ENCODE data around the gene AGTR1. TPM values are rescaled to one million over a fixed set of nuclear protein-coding genes. Genes with fewer than 3 reads are reported as not detected.
A peak's percentile ranks its signal among the peaks of the same experiment; 100 is the strongest.

The AGTR1 gene
- total and polyA plus RNA-seq, 2 of the 13 experiments (the other 11 are each of a cell fraction or from before 2014, with no cell fraction given), result 0.64 to 1.5 TPM

DNA sequence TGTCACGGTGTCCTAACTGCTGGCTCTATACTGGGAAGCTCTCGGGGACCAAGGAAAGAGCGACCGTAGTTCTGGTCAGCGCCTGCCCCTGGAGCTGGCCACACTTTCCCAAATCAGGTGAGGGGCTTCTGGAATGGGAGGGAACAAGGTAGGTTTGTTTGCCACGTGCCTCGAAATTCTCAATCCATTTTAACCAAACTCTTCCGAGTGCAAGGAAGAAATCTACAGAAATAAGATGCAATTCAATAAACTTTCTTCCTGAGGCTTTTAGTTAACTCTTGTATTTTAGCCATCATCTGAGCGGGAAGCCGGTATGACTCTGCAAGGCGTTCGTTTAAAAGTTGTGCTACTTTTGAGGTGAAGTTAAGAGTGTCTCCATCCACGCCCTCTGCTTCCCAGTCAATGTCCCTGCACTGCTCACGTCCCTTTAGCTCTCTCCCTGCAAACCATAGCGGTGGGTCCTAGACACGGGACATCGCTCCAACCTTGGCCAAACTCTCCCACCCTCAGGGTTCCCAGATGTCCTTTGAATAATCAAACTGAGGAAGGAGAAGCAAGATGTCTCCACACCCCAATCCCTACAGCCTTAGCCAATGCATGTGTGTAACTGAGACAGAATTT lies 597 bp downstream of the AGTR1 start (continued):
- TF ChIP-seq, protein P1, sequence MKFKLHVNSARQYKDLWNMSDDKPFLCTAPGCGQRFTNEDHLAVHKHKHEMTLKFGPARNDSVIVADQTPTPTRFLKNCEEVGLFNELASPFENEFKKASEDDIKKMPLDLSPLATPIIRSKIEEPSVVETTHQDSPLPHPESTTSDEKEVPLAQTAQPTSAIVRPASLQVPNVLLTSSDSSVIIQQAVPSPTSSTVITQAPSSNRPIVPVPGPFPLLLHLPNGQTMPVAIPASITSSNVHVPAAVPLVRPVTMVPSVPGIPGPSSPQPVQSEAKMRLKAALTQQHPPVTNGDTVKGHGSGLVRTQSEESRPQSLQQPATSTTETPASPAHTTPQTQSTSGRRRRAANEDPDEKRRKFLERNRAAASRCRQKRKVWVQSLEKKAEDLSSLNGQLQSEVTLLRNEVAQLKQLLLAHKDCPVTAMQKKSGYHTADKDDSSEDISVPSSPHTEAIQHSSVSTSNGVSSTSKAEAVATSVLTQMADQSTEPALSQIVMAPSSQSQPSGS (CRISPR knock-in tag; IDR thresholded peaks at IDR 0.05), result no peak
- TF ChIP-seq MAFK (conservative IDR thresholded peaks at IDR 0.05 in 1 of 2, IDR thresholded peaks at IDR 0.05 in 1 of 2; ENCODE audit: low read length in 2 of 2) (no peak), PHF20 (CRISPR knock-in tag; IDR thresholded peaks at IDR 0.05) (0 out of 2 replicates have a peak, but pooled peaks have one; percentile 0), NFKBIZ (CRISPR knock-in tag; IDR thresholded peaks at IDR 0.05) (no peak), HOXA7 (CRISPR knock-in tag; IDR thresholded peaks at IDR 0.05) (no peak), CHD2 (IDR thresholded peaks at IDR 0.05; ENCODE audit: low read depth, low read length) (no peak), PAF1 (CRISPR knock-in tag; IDR thresholded peaks at IDR 0.05) (no peak), SNAI1 (CRISPR knock-in tag; IDR thresholded peaks at IDR 0.05; ENCODE audit: borderline replicate concordance) (no peak), ETV5 (CRISPR knock-in tag; IDR thresholded peaks at IDR 0.05; ENCODE audit: borderline replicate concordance) (no peak), ZNF792 (CRISPR knock-in tag; IDR thresholded peaks at IDR 0.05) (no peak), ZNF460 (CRISPR knock-in tag; IDR thresholded peaks at IDR 0.05; ENCODE audit: borderline replicate concordance) (no peak), MIXL1 (CRISPR knock-in tag; IDR thresholded peaks at IDR 0.05) (no peak), HCFC1 (IDR thresholded peaks at IDR 0.05; ENCODE audit: low read depth, low read length) (no peak), ZNF777 (CRISPR knock-in tag; IDR thresholded peaks at IDR 0.05) (peak; percentile 12; the same call in 1 of the 2 replicates), NR2F1 (CRISPR knock-in tag; IDR thresholded peaks at IDR 0.05) (no peak), DR1 (CRISPR knock-in tag; IDR thresholded peaks at IDR 0.05) (no peak), HNRNPL (IDR thresholded peaks at IDR 0.05; ENCODE audit: low read depth, low read length) (no peak)
- TF ChIP-seq, protein P2, sequence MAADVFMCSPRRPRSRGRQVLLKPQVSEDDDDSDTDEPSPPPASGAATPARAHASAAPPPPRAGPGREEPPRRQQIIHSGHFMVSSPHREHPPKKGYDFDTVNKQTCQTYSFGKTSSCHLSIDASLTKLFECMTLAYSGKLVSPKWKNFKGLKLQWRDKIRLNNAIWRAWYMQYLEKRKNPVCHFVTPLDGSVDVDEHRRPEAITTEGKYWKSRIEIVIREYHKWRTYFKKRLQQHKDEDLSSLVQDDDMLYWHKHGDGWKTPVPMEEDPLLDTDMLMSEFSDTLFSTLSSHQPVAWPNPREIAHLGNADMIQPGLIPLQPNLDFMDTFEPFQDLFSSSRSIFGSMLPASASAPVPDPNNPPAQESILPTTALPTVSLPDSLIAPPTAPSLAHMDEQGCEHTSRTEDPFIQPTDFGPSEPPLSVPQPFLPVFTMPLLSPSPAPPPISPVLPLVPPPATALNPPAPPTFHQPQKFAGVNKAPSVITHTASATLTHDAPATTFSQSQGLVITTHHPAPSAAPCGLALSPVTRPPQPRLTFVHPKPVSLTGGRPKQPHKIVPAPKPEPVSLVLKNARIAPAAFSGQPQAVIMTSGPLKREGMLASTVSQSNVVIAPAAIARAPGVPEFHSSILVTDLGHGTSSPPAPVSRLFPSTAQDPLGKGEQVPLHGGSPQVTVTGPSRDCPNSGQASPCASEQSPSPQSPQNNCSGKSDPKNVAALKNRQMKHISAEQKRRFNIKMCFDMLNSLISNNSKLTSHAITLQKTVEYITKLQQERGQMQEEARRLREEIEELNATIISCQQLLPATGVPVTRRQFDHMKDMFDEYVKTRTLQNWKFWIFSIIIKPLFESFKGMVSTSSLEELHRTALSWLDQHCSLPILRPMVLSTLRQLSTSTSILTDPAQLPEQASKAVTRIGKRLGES (CRISPR knock-in tag; IDR thresholded peaks at IDR 0.05; ENCODE audit: borderline replicate concordance), result no peak
- TF ChIP-seq, protein P3, sequence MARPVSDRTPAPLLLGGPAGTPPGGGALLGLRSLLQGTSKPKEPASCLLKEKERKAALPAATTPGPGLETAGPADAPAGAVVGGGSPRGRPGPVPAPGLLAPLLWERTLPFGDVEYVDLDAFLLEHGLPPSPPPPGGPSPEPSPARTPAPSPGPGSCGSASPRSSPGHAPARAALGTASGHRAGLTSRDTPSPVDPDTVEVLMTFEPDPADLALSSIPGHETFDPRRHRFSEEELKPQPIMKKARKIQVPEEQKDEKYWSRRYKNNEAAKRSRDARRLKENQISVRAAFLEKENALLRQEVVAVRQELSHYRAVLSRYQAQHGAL (CRISPR knock-in tag; IDR thresholded peaks at IDR 0.05; ENCODE audit: not compliant biosample characterization), result no peak
- TF ChIP-seq, protein P4, sequence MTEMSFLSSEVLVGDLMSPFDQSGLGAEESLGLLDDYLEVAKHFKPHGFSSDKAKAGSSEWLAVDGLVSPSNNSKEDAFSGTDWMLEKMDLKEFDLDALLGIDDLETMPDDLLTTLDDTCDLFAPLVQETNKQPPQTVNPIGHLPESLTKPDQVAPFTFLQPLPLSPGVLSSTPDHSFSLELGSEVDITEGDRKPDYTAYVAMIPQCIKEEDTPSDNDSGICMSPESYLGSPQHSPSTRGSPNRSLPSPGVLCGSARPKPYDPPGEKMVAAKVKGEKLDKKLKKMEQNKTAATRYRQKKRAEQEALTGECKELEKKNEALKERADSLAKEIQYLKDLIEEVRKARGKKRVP (CRISPR knock-in tag; IDR thresholded peaks at IDR 0.05), result no peak
- TF ChIP-seq, protein P5, sequence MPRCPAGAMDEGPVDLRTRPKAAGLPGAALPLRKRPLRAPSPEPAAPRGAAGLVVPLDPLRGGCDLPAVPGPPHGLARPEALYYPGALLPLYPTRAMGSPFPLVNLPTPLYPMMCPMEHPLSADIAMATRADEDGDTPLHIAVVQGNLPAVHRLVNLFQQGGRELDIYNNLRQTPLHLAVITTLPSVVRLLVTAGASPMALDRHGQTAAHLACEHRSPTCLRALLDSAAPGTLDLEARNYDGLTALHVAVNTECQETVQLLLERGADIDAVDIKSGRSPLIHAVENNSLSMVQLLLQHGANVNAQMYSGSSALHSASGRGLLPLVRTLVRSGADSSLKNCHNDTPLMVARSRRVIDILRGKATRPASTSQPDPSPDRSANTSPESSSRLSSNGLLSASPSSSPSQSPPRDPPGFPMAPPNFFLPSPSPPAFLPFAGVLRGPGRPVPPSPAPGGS (CRISPR knock-in tag; IDR thresholded peaks at IDR 0.05), result 0 out of 2 replicates have a peak, but pooled peaks have one; percentile 15
- TF ChIP-seq, protein P6, sequence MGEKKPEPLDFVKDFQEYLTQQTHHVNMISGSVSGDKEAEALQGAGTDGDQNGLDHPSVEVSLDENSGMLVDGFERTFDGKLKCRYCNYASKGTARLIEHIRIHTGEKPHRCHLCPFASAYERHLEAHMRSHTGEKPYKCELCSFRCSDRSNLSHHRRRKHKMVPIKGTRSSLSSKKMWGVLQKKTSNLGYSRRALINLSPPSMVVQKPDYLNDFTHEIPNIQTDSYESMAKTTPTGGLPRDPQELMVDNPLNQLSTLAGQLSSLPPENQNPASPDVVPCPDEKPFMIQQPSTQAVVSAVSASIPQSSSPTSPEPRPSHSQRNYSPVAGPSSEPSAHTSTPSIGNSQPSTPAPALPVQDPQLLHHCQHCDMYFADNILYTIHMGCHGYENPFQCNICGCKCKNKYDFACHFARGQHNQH (CRISPR knock-in tag; IDR thresholded peaks at IDR 0.05), result no peak
